DMS 273 treated with DMSO at 0.1 percent for 48 hours (cell line): ENCODE data around the gene RNF213.
"Not testable (repeated sequence)": the region's sequence is repeated elsewhere in the genome, so short reads cannot be mapped to it uniquely, and the experiment has no call there.

Source experiments
- DNase-seq: peaks from one replicate; lab custom pipeline; 2025; lab: John Stamatoyannopoulos, UW

Gene RNF213

GRCh38 chr17:80270836-80271235 lies 10.2 kb downstream of the RNF213 start:
- no peak for DNase-seq

GRCh38 chr17:80272366-80272765 lies 11.7 kb downstream of the RNF213 start:
- DNase-seq: no peak

- no peak for DNase-seq
These were observed 13.7 kb downstream of the RNF213 start for GRCh38 chr17:80274331-80274730.

DNA sequence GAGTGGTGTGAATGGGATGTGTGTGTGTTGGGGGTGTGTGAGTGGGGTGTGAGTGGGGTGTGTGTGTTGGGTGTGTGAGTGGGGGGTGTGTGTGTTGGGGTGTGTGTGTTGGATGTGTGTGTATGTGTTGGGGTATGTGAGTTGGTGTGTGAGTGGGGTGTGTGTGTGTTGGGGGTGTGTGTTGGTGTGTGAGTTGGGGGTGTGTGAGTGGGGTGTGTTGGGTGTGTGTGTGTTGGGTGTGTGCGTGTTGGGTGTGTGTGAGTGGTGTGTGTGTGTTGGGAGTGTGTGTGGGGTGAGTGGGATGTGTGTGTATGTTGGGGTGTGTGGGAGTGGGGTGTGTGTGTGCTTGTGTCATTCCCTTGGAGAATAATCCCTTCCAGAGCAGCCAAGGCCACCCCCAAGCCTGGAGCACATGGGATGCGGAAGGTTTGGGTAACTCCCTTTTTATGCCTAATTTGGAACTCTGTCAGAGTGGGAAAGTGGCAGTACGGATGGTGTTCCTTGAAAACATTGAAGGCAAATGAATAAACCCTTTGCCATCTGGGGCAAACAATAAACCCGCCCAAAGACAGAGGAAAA lies 14.3 kb downstream of the RNF213 start:
- no peak for DNase-seq

DNA sequence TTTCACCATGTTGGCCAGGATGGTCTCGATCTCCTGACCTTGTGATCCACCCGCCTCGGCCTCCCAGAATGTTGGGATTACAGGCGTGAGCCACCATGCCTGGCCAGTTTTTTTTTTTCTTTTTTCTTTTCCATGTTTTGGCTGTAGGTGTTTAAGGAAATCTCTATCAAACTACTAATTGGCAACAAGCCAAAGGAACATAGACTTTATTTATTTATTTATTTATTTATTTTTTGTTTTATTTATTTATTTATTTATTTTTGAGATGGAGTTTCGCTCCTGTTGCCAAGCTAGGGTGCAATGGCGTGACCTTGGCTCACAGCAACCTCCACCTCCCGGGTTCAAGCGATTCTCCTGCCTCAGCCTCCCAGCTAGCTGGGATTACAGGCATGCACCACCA lies 15.2 kb downstream of the RNF213 start:
- DNase-seq: not testable (repeated sequence)

DNA sequence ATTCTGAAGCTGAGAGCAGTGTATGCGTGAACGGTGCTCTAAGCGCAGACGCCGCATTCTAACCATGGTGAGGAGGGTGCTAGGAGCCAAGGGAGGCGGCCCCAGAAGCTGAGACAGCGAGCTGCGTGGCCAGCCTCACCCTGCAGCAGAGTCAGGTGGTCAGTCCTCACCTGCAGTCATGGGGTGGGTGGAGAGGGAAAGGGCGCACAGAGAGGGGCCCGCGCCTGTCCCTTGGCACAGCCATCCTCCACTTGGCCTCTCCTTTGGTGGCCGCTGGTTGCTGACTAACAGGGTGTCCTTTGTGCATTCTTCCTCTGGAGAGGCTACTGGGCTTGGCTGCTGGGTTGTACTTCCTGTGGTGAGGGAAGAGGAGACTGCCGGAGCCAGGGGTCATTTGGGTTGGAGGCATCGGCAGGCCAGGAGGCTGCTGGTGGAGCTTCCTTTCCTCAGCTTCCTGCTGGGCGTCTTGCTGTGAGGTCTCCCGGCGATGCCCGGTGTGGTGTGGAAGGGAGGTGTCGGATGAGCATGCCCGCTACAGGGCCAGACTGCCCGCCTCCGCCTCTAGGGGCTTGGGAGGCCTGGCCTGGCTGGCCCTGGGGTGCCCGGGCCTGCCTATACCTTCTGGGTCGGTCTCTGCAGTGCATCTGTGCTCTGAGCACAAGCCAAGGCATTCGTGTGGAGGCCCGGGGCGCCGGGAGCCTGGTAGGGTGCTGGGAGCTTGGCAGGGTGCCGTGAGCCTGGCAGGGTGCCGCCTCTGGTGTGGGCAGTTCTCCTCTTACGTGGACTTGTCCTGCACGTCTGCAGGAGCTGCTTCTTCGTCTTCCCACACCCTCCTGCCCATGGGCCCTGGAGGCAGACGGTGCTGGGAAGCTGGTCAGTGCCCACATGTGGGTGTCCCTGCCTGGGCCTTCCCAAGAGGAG lies 17.4 kb downstream of the RNF213 start:
- DNase-seq: no peak

GRCh38 chr17:80279895-80280294 lies 19.2 kb downstream of the RNF213 start:
- no peak for DNase-seq

GRCh38 chr17:80281516-80281915 lies 20.9 kb downstream of the RNF213 start:
- DNase-seq: no peak

- DNase-seq: peak; percentile 15
These were observed 22.6 kb downstream of the RNF213 start for GRCh38 chr17:80283116-80283852.

DNA sequence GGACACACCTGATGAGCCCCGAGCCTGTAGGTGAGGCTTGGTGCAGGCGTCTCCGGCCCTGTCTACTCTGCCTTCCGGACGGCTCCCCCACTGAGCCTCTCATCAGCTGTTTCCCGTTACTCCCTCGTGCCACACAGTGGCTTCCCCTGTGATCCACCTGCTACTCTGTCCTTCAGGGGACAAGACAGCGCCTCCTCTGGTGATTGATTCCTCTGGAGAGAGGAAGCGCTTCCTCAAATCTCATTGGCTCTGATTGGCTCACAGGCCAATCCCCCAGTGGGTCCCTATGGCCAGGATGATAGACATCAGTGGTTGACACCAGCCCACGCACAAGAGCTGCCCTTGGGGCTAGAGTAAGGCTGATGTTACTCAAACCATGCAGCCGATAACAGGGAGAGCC lies 24.0 kb downstream of the RNF213 start:
- no peak for DNase-seq

DNA sequence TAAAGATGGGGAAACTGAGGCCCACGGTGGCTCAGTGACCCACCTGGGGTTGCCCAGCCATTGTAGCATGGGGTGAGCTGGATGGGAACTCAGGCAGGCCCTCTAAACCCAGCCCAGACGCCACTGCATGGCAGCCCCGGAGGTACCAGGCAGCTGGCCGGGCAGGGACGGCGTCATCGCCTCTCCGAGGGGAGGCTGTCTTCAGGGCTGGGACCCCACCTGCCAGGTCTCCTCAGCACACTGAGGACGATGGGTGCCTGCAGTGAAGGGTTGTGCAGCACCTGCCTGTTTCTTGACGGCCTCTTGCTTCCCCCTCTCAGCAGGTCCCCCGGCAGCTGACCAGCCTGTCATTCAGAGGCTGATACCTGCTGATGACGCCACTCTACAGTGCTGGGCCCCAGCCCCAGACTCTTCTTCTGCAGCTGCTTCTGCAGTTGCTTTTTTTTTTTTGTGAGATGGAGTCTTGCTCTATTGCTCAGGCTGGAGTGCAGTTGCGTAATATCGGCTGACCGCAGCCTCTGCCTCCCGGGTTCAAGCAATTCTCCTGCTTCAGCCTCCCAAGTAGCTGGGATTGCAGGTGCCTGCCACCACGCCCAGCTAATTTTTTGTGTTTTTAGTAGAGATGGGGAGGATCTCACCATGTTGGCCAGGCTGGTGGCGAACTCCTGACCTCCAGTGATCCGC lies 24.7 kb downstream of the RNF213 start:
- no peak for DNase-seq

DNA sequence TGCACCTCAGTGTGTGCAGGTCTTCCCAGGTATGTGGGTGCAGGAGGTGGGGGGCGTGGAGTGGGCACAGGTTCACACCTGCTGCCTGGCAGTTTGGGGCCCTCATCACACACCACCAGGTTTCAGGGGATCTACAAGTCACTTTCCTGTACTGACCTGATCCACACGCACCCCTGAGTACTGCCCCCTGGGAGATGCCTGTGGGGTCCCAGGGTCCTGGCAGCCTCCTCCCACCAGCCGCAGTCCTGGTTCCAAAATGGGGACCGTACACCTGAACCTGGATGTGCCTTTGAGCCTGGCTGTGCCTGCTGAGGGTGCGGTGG lies 25.9 kb downstream of the RNF213 start:
- DNase-seq: no peak

GRCh38 chr17:80287038-80287437 lies 26.4 kb downstream of the RNF213 start:
- DNase-seq: no peak

GRCh38 chr17:80287806-80288567 lies 27.3 kb downstream of the RNF213 start:
- no peak for DNase-seq

DNA sequence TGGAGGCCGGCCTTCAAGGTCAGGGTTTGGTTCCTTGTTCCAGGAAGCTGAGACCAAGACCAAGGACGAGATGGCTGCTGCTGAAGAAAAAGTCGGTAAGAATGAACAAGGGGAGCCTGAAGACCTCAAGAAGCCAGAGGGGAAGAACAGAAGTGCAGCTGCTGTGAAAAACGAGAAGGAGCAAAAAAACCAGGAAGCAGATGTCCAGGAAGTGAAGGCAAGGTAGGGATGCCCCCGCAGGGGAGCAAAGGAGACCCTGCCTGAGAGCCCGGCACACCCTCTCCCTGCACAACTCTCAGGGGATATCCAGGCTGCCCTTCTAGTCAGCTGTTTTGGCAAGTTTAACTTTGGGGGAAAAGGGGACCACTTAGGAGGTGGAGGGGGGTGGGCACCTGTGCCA lies 29.0 kb downstream of the RNF213 start:
- DNase-seq: no peak

DNA sequence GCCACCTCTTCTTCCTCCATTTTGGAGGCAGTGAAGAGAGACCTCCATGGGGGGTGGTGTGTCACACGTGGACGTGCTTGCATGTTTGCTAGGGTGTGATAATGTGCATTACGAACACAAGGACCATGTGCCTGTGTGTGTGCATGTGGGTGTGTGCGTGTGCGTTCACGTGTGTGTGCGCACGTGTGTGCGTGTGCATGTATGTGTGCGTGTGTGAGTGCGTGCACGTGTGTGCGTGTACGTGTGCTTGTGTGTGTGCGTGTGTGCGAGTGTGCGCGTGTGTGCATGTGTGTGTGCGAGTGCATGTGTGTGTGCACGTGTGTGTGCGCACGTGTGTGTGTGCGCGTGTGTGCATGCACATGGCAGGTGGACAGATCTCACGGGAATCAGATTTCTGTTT lies 29.5 kb downstream of the RNF213 start:
- no peak for DNase-seq

- DNase-seq: no peak
These were observed 30.6 kb downstream of the RNF213 start for GRCh38 chr17:80291260-80291659.

DNA sequence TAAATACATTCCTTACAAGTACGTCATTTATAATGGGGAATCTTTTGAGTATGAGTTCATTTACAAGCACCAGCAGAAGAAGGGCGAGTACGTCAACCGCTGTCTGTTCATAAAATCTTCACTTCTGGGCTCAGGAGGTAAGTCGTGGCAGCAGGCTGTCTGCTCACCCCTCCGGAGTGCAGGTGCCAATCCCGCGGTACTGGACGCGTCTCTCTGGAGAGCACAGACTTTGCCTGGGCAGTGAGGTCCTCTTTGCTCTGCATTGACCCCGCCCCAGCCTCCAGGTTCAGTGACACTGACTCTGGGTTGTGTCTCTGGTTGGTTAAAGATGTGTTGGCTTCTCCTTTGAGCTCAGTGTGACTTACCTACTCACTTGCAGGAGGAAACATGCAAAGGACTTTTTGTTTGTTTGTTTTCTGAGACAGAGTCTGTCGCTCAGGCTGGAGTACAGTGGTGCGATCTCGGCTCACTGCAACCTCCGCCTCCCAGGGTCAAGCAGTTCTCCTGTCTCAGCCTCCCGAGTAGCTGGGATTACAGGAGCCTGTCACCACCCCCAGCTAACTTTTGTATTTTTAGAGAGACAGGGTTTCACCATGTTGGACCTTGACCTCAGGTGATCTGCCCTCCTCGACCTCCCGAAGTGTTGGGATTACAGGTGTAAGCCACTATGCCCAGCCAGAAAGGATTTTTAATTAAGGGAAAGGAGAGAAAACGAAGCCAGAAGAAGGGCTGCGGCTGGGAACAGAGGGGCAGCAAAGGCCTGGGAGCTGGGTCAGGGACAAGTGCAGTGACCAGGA lies 31.2 kb downstream of the RNF213 start:
- no peak for DNase-seq

DNA sequence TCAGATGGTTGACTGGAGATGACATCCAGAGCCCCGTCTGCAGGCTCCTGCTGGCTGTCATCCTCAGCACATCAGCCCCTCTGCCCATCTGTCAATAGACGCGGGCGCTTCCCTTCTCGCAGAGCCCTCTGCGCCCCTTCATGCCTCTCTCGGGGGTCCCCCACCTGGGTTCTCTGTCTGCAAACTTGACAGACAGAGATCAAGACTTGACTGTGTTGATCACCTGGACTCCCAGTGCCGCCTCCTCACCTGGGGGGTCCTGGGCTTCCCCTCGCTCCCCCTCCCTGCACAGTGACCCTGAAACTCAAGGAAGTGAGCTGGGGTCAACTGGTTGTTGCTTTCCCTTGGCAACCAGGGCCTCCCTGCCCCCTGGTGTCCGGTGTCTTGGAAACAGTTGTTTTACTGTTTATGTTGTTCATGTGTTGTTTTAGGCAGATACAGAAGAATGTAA lies 31.9 kb downstream of the RNF213 start:
- no peak for DNase-seq

- DNase-seq: no peak
These were observed 33.6 kb downstream of the RNF213 start for GRCh38 chr17:80294210-80294609.

DNA sequence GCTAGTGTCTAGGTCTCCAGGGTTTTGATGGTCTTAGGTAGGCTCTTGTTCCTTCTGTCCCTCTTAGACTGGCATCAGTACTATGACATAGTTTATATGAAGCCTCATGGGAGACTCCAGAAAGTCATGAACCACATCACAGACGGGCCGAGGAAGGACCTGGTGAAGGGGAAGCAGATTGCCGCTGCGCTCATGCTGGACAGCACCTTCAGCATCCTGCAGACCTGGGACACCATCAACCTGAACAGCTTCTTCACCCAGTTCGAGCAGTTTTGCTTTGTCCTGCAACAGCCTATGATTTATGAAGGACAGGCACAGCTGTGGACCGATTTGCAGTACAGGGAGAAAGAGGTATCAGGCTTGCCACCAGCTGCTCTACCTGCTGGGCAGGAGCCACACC lies 34.0 kb downstream of the RNF213 start:
- no peak for DNase-seq
